ENCODE data around the gene COA8. TPM values are rescaled to one million over a fixed set of nuclear protein-coding genes. Genes with fewer than 3 reads are reported as not detected.
A peak's percentile ranks its signal among the peaks of the same experiment; 100 is the strongest.

Gene COA8
- total and polyA plus RNA-seq, 2 donors (not counting 3 experiments of a cell fraction or from before 2014, with no cell fraction given), result 19.1 to 46.4 TPM

GRCh38 chr14:103624860-103625259, 62.1 kb downstream of the COA8 start:
- BruUV-seq (replicated peaks), result no TSS peak
- peak; percentile 69 for FAIRE-seq
- Histone ChIP-seq H3K27ac (ENCODE audit: insufficient read depth, low read depth, low read length) (no peak overlapping the region), H4K20me1 (replicated peaks; ENCODE audit: control insufficient read depth, extremely low read depth, insufficient read depth, low read length) (no peaks in the 10 kb centered on the region), H3K4me3 (replicated peaks in 1 of 3; ENCODE audit: insufficient read depth in 1 of 3, low read depth in 1 of 3, low read length in 3 of 3) (no peak overlapping the region), H3K27me3 (ENCODE audit: control insufficient read depth in 2 of 2, insufficient read depth in 2 of 2, low read length in 2 of 2) (no peaks in the 10 kb centered on the region), H3K4me2 (ENCODE audit: insufficient read depth, low read length) (no peak overlapping the region), H3K36me3 (ENCODE audit: control insufficient read depth in 2 of 2, extremely low read depth in 1 of 2, insufficient read depth in 2 of 2, low read length in 2 of 2) (no peaks in the 10 kb centered on the region), H3K9me1 (replicated peaks; ENCODE audit: control insufficient read depth, extremely low read depth, insufficient read depth, low read length) (no peaks in the 10 kb centered on the region), H3K4me1 (ENCODE audit: control insufficient read depth, extremely low read depth, insufficient read depth, low read length) (peaks cover 21% of the 10 kb centered on the region), H3K9me3 (replicated peaks; ENCODE audit: control insufficient read depth, insufficient read depth, low read length) (no peaks in the 10 kb centered on the region), H3K79me2 (ENCODE audit: control insufficient read depth, insufficient read depth, low read length) (peaks cover 8% of the 10 kb centered on the region), H2AFZ (ENCODE audit: low read depth, low read length) (peak overlapping the region; percentile 51), H3K9ac (replicated peaks; ENCODE audit: extremely low read depth, insufficient read depth, low read length) (no peak overlapping the region)
- DNase-seq (ENCODE audit: low read depth, low spot score), result peak; percentile 39
- TF ChIP-seq GATA2 (IDR thresholded peaks at IDR 0.05; ENCODE audit: insufficient read depth, insufficient read length, low read depth, low read length) (peak; percentile 81), MYC (IDR thresholded peaks at IDR 0.05; ENCODE audit: low read depth, low read length) (peak; percentile 68), POLR2AphosphoS5 (IDR thresholded peaks at IDR 0.05; ENCODE audit: insufficient read depth, low read depth, low read length) (peak; percentile 66), JUN (IDR thresholded peaks at IDR 0.05; ENCODE audit: borderline replicate concordance, insufficient read depth, insufficient read length, low read depth) (no peak), POLR2A (IDR thresholded peaks at IDR 0.05; ENCODE audit: low read depth, low read length) (no peak), FOS (IDR thresholded peaks at IDR 0.05; ENCODE audit: borderline replicate concordance, insufficient read depth, low read length) (peak; percentile 40), EZH2 (IDR thresholded peaks at IDR 0.05; ENCODE audit: borderline replicate concordance, low read depth, low read length, severe bottlenecking) (no peak), MAX (IDR thresholded peaks at IDR 0.05; ENCODE audit: insufficient read depth, insufficient read length) (no peak), CTCF (IDR thresholded peaks at IDR 0.05; ENCODE audit: extremely low read depth in 1 of 2, insufficient read depth in 1 of 2, low read depth in 1 of 2, low read length in 2 of 2) (no peak)
- intact Hi-C loops (cut with micrococcal nuclease) (no loop called here), dilution Hi-C loops (cut with MboI; ENCODE audit: extremely low pct_ligation_motif_present, low sequenced_read_pairs) (no loop called here)
- CTCF ChIA-PET, result interaction anchor here (0.6 to 1.2 kb wide), 5 partner anchors 11 to 62 kb away, joined by 3 to 6 read pairs (median 3); no protein-coding TSS in a partner anchor
- POLR2A ChIA-PET, result no interaction called here
